ENCODE results near the gene AGMO.

GRCh38 chr7:15315678-15316077 lies 246.1 kb downstream of the AGMO start:
- no peak for TF ChIP-seq CTCF (IDR thresholded peaks at IDR 0.05; ENCODE audit: insufficient read depth, low read depth, low read length)
- no peak for TF ChIP-seq EZH2 (IDR thresholded peaks at IDR 0.05; ENCODE audit: insufficient read depth, low read length)
